T-helper 9 cell (primary cell): ENCODE measurements around the gene KIF26B.

Experiments used
- DNase-seq: peaks from one replicate; pipeline ENCODE4 v3.0.0-alpha.2; 2020

Gene KIF26B

DNA sequence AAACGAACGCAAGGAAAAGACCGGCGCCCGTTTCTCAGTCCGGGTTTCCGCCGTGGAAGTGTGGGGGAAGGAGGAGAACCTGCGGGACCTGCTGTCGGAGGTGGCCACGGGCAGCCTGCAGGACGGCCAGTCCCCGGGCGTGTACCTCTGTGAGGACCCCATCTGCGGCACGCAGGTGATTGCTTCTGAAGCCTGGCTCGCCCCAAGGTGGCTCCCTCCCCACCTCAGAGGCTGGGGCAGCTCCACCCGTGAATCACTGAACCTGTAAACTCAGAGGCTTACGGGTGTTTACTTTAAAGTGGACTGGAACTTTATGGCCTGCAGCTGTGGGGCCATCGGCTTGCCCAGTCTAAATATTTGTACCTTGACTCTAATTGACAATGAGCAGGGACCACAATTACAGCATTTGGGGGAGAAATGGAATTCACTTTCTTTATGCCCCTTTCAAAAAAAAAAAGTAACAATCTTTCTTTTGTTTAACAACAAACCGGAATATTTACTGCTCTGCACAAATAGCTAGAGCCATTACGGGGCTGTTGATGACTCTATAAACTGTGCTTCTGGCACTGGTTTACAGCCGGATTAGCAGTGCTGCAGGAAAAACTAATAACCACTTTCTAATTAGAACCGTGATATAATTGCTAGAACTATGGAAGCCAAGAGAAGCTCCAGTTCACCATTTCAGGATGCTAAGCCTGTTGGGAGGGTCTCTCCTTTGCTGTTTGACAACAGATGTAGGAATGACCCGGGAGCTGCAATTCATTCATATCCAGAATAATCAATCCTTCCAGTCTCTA is 454.8 kb downstream of the KIF26B start:
- no peak for DNase-seq

- DNase-seq, result no peak
Observed at GRCh38 chr1:245611251-245611650, 456.5 kb downstream of the KIF26B start.

DNA sequence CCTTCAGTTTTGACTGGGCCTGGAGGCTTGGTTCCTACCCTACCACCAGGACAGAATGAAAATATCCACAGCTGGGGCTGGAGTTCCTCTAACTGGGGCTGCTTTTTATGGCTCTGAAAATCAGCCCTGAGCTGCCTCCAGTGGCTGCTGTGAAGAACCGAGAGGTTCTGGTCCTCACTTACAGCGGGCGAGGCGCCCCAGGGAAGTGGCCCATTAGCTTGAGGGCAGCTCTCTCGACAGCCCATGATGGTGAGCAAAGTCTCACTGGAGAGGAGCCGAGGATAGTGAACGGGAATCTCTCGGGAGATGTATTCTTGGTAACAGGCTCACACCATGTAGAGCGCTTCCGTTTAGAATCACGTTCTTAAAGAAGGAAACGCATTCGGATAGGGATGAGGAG is 459.7 kb downstream of the KIF26B start:
- DNase-seq, result no peak

- DNase-seq, result no peak
Observed at GRCh38 chr1:245615001-245615400, 460.2 kb downstream of the KIF26B start.

DNA sequence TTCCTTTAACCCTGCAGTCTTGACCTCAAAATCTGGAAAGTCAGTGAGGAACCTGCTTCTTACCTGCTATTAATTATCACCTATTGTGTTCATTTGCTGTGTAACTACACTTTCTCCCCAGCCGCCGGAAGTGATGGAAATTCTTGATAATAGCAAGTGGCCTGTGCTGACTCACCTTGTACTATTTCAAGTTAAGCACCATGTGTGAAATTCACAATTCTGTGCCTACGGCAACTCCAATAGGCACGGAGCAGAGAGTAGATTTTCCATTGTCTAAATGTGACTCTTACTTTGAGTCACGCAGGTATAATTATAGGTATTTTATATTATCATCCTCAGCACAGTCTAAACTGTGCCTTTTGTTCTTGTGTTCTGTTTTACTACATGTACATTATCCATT is 466.8 kb downstream of the KIF26B start:
- DNase-seq, result no peak

GRCh38 chr1:245622332-245623014 is 467.7 kb downstream of the KIF26B start:
- no peak for DNase-seq

GRCh38 chr1:245641384-245641783 is 486.6 kb downstream of the KIF26B start:
- DNase-seq, result no peak

GRCh38 chr1:245645406-245645805 is 490.6 kb downstream of the KIF26B start:
- no peak for DNase-seq

DNA sequence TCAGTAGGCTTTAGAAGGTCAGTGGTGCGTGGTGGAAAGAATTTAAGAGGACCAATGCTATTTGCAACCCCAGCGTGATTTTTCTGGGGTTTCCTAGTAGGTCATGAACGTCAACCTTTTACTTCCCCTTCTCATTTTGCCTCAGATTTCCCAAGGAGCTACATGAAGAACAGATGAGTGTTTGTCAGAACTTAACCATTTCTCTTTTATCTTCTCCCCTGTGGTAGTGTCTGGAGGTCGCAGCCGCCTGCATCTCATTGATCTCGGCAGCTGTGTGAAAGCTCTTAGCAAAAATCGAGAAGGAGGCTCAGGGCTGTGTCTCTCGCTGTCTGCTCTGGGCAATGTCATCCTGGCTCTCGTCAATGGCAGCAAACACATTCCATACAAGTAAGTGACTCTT is 491.1 kb downstream of the KIF26B start:
- no peak for DNase-seq

- no peak for DNase-seq
Observed at GRCh38 chr1:245648749-245649522, 494.2 kb downstream of the KIF26B start.

DNA sequence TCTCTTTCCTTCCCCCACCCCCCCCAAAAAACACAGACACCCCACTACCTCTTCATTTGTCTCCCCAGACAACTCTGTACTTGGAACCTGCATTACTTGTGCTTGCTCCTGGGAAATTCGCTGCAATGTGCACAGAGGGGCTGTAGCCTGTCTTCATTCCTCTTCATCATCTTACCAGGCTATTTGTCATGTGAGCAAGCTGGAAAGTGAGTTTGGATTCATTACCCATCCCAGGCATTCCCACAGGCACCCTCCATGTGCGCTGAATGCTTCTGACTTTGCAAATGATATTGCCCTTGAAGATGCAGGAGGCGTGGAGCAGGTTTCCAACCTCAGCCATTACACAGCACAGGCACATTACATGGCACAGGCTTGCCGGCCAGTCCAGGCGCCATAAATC is 494.9 kb downstream of the KIF26B start:
- no peak for DNase-seq

DNA sequence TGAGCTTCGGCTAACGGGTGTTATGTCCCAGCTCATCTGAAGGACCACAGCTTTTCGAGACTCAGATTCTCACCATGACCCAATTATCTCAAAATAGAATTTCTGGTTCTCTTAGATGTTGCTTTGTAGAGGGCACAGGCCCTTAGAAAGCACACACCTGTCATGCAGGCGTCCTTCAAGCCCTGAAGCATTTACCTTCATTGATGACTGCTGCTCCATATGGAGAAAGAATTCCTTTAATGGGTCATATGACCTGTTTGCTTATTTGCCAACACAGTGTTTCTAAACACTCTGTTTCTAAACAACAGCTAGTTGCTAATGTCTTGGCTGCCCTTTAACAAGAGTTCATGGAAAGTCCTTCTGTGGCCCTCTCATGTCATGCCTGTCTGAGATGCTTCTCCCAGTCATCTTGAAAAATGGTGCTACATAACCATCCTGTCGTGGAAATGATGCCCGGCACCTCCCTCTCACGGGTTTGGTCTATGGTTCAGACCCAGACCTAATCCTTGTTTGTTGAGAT is 495.7 kb downstream of the KIF26B start:
- no peak for DNase-seq

- DNase-seq, result no peak
Observed at GRCh38 chr1:245651093-245651492, 496.3 kb downstream of the KIF26B start.

DNA sequence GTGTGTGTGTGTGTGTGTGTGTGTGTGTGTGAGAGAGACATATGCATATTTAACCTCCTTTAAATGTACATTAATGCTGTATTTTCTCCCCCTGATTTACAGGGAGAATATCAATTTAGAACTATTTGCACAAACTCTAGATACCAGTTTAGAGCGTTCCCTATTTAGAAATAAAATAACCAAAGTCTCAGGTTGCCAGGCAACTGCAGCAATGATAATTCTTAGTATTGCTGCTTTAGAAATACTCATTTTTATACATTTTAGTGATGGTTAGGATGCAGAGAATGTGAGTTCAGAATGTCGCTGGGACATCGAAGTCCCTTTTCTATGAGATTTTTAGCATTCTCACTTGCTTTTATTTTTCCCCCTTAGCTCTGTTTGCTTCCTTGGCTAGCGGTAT is 497.3 kb downstream of the KIF26B start:
- no peak for DNase-seq

DNA sequence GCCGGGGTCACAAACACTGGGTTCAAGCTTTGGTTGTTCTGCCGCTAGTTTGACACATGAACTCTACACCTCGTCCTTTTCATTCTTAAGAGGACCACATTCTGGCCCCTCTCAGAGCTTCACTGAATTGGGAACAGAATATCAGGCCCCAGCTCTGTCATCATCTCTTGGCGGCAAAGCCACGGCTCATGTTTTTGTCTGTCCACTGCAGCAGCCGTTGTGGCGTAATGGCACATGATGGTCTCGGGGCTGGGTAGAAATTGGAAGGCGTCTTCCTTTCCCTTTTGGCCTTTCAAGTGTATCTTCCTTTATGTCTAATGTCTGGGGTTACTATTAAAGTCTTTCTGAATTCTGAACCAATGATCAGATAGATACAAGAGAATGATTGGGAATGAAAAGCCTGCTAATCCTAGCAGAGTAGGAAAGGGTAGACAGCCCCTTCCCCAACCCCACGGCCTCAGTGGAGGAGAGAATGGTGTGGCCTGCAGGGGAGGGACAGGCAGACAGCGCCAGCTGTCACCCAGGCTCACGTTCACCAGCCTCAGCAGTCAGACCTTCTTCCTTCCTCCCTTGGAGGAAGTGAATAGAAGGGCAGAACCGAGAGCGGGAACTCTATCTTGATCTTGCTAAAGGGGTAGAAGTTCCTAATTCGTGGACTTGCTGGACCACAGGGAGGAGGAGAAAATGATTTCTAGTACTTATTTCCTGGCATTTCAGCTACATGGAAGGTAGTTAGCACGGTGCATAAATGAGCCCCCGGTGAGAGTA is 498.1 kb downstream of the KIF26B start:
- DNase-seq, result no peak

- DNase-seq, result no peak
Observed at GRCh38 chr1:245654460-245655050, 499.8 kb downstream of the KIF26B start.

DNA sequence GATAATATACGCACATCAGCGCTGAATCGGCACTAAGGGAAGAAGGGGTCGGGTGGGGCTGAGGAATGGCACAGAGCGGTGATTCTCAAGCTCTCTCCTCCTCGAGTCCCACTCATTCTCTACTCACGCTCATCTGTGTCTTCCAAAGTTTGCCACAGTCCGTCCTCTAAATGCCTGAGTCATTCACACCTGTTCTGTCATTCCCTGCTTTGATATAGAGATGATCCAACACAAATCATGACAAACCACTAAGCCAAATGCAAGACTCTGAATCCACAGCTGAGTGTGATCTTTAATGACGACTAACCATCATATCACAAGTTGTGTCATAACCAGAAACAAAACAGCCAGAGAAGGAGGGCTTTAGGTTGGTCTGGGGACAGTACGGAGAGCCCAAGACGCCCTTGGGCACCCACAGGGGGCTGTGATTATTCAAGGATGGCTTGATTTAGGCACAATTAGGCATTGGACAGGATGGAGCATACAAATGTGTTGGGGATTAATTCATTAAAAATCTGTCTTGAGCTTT is 501.5 kb downstream of the KIF26B start:
- no peak for DNase-seq

GRCh38 chr1:245657371-245657770 is 502.6 kb downstream of the KIF26B start:
- DNase-seq, result no peak

DNA sequence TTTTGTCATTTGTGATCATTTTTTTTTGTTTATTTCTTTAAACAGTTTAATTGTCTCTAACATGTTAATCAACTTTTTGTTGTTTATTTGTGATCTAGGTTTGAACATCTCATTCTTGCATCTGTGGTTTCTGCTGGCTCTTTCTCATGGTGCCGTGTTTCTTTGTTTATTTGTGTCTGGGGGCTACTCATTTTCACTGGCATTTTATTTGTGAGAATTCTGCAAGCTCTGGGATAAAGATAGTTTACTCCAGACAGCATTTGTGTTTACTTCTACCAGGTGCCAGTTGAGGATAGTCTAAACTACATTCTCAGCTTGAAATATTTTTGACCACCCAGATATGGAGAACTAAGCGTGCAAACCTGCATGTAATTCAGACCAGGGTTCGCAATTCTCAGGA is 508.6 kb downstream of the KIF26B start:
- no peak for DNase-seq

GRCh38 chr1:245663841-245664240 is 509.1 kb downstream of the KIF26B start:
- no peak for DNase-seq

- DNase-seq, result no peak
Observed at GRCh38 chr1:245666412-245666811, 511.6 kb downstream of the KIF26B start.

GRCh38 chr1:245671349-245671748 is 516.6 kb downstream of the KIF26B start:
- DNase-seq, result no peak
